Right renal pelvis (tissue), 4 donors: ENCODE measurements around the gene STX8. TPM values are rescaled to one million over a fixed set of nuclear protein-coding genes. Genes with fewer than 3 reads are reported as not detected.
"Not testable (repeated sequence)": the region's sequence is repeated elsewhere in the genome, so short reads cannot be mapped to it uniquely, and the experiment has no call there.

ENCODE experiments used
- DNase-seq, 4 donors: peaks; one replicate each; pipeline ENCODE4 v3.0.0-alpha.2; 2013; ENCODE audit warnings: low read depth in 4 of 4, low spot score in 3 of 4, missing footprints in 1 of 4
- polyA plus RNA-seq, 4 donors: library from polyadenylated mRNA; unstranded; fragments of 120-200 nt; gene quantifications; one replicate each; pipeline ENCODE4 v1.2.1, GENCODE V29; 2013; ENCODE audit not compliant: insufficient read length in 4 of 4

STX8 gene
- 10 to 100 TPM; 64.2 to 66.9 (median 64.6) TPM for polyA plus RNA-seq

- DNase-seq: peak; percentile 67 to 77 (median 68)
Observed at GRCh38 chr17:9575381-9576101, at the start of gene STX8. Gene STX8 (minus strand): TSS chr17:9575820. CDS start chr17:9575808, 12 bp downstream.

GRCh38 chr17:9622961-9623360 lies 47.3 kb upstream of the STX8 start:
- no peak for DNase-seq

GRCh38 chr17:9615486-9615885 lies 39.9 kb upstream of the STX8 start:
- DNase-seq: no peak

DNA sequence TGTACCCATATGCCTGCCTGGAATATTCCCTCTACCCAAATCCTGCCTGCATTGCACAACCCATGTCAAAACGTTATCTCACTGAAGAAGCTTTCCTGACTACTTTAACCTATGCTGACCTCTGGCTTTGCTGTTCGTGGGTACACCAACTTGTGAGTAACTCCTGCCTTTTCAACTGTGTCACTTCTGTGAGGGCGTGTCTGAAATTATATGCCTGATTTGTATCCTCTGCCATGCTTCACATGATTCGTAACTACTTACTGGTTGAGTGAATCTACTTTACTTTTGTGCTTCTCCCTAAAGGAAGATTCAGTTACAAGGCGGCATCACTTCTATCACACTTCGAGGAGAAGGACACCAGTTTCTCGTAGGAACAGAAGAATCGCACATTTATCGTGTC lies 36.4 kb upstream of the STX8 start:
- DNase-seq: peak in 3 of 4 donors; percentile 14 to 51 (median 42)

DNA sequence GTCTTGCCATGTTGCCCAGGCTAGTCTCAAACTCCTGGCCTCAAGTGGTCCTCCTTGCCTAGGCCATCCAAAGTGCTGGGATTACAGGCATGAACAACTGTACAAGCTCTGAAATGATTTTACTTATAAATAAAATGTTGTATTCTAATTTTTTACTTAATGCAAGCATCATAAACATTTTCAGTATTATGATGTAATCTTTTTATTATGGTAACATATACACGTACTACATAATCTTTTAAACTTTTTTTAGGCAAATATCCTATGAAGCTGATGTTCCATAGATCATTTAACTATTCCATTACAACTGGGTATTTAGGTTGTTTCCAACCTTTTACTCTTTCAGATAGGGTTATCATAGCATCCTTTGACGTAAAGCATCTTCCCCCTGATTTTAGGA lies 35.9 kb upstream of the STX8 start:
- DNase-seq: no peak

- DNase-seq: not testable (repeated sequence)
Observed at GRCh38 chr17:9607058-9607457, 31.4 kb upstream of the STX8 start.

DNA sequence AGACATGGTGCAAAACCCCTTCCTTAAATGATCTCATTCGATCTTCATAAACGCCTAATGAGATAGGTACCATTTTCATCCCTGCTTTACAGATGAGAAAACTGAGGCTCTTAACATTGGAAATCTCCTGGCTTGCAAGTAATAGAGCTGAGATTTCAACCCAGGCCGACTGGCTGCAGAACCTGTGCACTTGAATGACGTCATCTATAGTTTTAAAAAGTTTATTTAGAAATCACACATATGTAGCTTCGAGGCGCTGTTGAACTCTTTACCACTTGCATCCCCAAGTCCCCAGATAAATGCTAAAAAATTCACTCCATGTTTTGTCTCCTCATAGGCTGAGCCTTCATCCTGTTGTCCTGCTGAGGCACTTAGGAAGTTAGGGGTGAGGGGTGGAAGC lies 30.8 kb upstream of the STX8 start:
- no peak for DNase-seq

- not testable (repeated sequence) for DNase-seq
Observed at GRCh38 chr17:9604583-9604982, 29.0 kb upstream of the STX8 start.

GRCh38 chr17:9598661-9599060 lies 23.0 kb upstream of the STX8 start:
- DNase-seq: no peak

DNA sequence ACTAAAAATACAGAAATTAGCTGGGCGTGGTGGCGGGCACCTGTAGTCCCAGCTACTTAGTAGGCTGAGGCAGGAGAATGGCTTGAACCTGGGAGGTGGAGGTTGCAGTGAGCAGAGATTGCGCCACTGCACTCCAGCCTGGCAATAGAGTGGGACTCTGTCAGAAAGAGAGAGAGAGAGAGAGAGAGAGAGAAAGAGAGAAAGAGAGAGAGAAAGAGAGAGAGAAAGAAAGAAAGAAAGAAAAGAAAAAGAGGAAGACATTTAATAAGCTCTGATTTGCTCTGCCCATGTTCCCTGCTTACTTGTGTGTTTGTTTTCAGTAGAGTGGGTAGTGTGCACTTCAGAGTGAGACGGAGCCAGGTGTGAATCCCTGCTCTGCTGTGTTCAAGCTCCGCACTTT lies 22.0 kb upstream of the STX8 start:
- DNase-seq: not testable (repeated sequence)

- no peak for DNase-seq
Observed at GRCh38 chr17:9594065-9594464, 18.4 kb upstream of the STX8 start.

DNA sequence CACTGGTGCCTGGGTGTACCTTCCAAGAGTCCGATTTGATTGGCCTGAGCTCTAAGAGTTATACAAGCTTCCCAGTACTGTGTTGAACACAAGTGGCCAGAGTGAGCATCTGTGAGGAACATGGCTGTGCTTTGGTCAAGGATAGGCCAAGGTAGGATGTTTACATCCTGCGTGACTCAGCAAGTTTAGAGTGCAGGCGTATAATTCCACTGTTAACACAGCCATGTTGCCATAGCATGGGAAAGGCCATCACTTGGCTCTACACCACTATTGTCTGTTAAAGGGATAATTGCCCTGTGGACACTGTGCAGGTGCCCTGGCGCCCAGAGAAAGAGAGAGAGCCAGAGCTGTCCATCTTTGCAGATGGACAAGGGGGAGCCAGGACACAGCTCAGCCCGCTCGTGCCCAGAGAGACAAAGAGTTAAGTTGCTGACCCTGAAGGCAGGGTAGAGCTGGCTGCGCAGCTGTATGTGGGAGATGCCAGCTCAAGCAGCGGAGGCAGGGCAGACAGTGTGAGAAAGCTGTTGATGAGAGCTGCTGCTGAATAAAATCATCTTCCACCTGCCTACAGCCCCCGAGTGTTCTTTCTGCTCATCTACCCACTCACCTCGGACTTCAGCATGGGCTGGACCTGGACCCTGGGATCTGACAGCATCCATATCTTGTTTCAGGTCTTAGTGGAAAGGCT lies 12.5 kb upstream of the STX8 start:
- DNase-seq: no peak

- no peak for DNase-seq
Observed at GRCh38 chr17:9577373-9577709, 1.7 kb upstream of the STX8 start.

DNA sequence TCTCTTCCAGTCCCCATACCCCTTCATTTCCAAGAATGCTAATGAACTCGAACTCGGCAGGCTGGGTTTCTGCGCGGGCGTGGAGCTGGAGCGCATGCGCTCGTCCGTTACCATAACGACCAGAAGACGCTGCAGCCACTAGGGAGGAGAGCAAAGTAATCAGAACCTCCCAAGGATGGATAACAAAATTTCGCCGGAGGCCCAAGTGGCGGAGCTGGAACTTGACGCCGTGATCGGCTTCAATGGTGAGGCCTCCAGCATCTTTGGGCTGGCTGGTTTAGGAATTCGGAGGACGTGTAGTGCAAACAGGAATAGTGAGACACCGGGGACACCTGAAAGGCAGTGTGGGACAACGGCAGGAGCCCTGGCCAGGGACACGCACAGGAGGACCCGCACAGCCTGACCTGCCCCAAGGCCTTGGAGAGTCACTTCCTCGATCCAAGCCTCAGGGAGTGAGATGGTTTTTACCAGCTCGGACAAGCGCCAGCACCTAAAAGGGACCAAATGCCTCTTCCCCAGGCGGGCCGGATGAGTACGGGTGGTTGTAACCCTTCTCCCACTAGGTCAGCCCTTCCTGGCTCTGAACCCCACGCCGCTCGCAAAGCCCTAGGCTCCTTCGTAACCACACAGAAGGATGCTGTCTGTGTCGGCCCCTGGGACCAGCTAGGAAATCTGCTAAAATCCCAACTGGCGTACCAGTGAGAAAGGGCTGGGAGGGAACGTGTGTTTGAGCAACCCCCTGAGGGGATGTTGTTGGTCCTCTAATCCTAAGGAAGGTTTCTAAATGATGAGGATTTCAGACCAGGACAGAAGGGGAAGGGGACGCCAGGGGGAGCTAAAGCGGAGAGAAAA lies 1.1 kb upstream of the STX8 start, which contains the start of gene CFAP52:
TSS of gene CFAP52 (plus strand) at position 122 of the 852 bp plus-strand sequence. CDS start at position 176, 54 bp downstream.
- DNase-seq: peak in 3 of 4 donors; percentile 67 to 78 (median 71)

DNA sequence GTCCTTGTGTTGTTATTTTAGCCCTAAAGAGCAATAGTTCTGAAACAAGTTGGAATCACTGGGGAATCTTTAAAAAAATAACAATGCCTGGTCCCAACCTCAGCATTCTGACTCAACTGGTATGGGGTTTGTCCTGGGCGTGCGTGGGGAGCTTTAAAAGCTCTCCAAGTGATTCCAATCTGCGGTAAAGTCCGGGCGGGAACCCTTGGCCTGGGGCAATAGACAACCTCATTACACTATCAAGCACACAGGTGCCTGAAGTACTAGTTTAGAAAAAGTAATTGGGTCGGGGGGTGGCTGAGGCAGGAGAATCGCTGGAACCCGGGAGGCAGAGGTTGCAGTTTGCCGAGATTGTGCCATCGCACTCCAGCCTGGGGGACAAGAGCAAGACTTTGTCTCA lies 4.4 kb downstream of the STX8 start:
- no peak for DNase-seq

GRCh38 chr17:9568957-9569588 lies 6.5 kb downstream of the STX8 start:
- DNase-seq: no peak

- DNase-seq: no peak
Observed at GRCh38 chr17:9568004-9568403, 7.6 kb downstream of the STX8 start.

- DNase-seq: not testable (repeated sequence)
Observed at GRCh38 chr17:9566739-9567138, 8.9 kb downstream of the STX8 start.

GRCh38 chr17:9566067-9566466 lies 9.6 kb downstream of the STX8 start:
- no peak for DNase-seq

DNA sequence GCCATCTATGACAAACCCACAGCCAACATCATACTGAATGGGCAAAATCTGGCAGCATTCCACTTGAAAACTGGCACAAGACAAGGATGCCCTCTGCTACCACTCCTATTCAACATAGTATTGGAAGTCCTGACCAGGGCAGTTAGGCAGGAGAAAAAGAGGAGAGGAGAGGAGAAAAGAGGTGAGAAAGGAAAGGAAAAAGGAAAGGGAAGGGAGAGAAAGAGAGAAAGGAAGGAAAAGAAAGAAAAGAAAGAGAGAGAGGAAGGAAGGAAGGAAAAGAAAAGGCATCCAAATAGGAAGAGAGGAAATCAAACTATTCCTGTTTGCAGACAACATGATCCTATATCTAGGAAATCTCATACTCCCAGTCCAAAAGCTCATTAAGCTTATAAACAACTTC lies 11.5 kb downstream of the STX8 start:
- no peak for DNase-seq

DNA sequence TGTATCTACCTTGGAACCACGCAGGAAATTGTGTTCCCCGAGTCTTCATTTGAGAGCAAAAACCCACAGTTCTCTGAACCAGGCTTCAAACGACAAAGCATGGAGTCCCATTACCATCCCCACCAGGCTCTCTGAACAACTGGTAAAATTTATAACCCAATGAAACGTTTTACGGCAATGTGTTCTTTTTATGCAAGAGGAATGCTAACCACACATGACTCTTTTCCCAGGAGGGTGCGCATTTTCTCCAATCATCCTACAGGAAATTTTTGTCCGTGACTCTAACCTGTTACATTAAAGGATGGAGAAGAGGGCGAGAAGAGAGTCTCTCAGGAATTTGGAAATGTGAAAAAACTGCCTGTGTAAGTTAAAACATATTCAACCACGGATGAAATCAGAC lies 17.8 kb downstream of the STX8 start:
- no peak for DNase-seq
